Measurements from ENCODE around the gene LDLRAD4.

LDLRAD4 gene

GRCh38 chr18:13353084-13353823, 134.7 kb downstream of the LDLRAD4 start:
- H3K9me3 ChIP-seq (ENCODE audit: severe bottlenecking) = peaks cover 7% of the 10 kb centered on the region
- H3K27ac ChIP-seq = no peak overlapping the region
- no peak for DNase-seq
- H3K27me3 ChIP-seq (ENCODE audit: insufficient read depth, low read depth, severe bottlenecking) = no peaks in the 10 kb centered on the region
- no peaks in the 10 kb centered on the region for H3K36me3 ChIP-seq
- H3K4me3 ChIP-seq (ENCODE audit: low read depth, low read length) = no peak overlapping the region
- TF ChIP-seq CTCF (IDR thresholded peaks at IDR 0.05; ENCODE audit: low read depth, low read length) = no peak

GRCh38 chr18:13354402-13354801, 135.8 kb downstream of the LDLRAD4 start:
- no peak for DNase-seq

GRCh38 chr18:13356032-13356431, 137.5 kb downstream of the LDLRAD4 start:
- Histone ChIP-seq H3K36me3 (no peaks in the 10 kb centered on the region), H3K9me3 (ENCODE audit: severe bottlenecking) (peaks cover 2% of the 10 kb centered on the region), H3K4me3 (ENCODE audit: low read depth, low read length) (no peak overlapping the region), H3K27me3 (ENCODE audit: insufficient read depth, low read depth, severe bottlenecking) (no peaks in the 10 kb centered on the region), H3K27ac (no peak overlapping the region)
- no peak for TF ChIP-seq CTCF (IDR thresholded peaks at IDR 0.05; ENCODE audit: low read depth, low read length)
- DNase-seq = no peak

More at GRCh38 chr18:13354402-13354801, 135.8 kb downstream of the LDLRAD4 start:
- H3K9me3 ChIP-seq (ENCODE audit: severe bottlenecking) = peaks cover 5% of the 10 kb centered on the region
- no peaks in the 10 kb centered on the region for H3K27me3 ChIP-seq (ENCODE audit: insufficient read depth, low read depth, severe bottlenecking)
- H3K4me3 ChIP-seq (ENCODE audit: low read depth, low read length) = no peak overlapping the region
- TF ChIP-seq CTCF (IDR thresholded peaks at IDR 0.05; ENCODE audit: low read depth, low read length) = no peak
- no peaks in the 10 kb centered on the region for H3K36me3 ChIP-seq
- no peak overlapping the region for H3K27ac ChIP-seq

GRCh38 chr18:13357289-13357688, 138.7 kb downstream of the LDLRAD4 start:
- no peaks in the 10 kb centered on the region for H3K36me3 ChIP-seq
- H3K27ac ChIP-seq = no peak overlapping the region
- no peak for TF ChIP-seq CTCF (IDR thresholded peaks at IDR 0.05; ENCODE audit: low read depth, low read length)
- no peak for DNase-seq
- no peak overlapping the region for H3K4me3 ChIP-seq (ENCODE audit: low read depth, low read length)
- no peaks in the 10 kb centered on the region for H3K27me3 ChIP-seq (ENCODE audit: insufficient read depth, low read depth, severe bottlenecking)
- H3K9me3 ChIP-seq (ENCODE audit: severe bottlenecking) = peaks cover under 1% of the 10 kb centered on the region

GRCh38 chr18:13359210-13359609, 140.7 kb downstream of the LDLRAD4 start:
- Histone ChIP-seq H3K4me3 (ENCODE audit: low read depth, low read length) (no peak overlapping the region), H3K36me3 (no peaks in the 10 kb centered on the region), H3K27me3 (ENCODE audit: insufficient read depth, low read depth, severe bottlenecking) (no peaks in the 10 kb centered on the region), H3K9me3 (ENCODE audit: severe bottlenecking) (no peaks in the 10 kb centered on the region), H3K27ac (no peak overlapping the region)
- TF ChIP-seq CTCF (IDR thresholded peaks at IDR 0.05; ENCODE audit: low read depth, low read length) = no peak
- DNase-seq = no peak

GRCh38 chr18:13361431-13361830, 142.9 kb downstream of the LDLRAD4 start:
- Histone ChIP-seq H3K9me3 (ENCODE audit: severe bottlenecking) (no peaks in the 10 kb centered on the region), H3K27me3 (ENCODE audit: insufficient read depth, low read depth, severe bottlenecking) (no peaks in the 10 kb centered on the region), H3K36me3 (no peaks in the 10 kb centered on the region), H3K27ac (no peak overlapping the region), H3K4me3 (ENCODE audit: low read depth, low read length) (no peak overlapping the region)
- no peak for DNase-seq
- no peak for TF ChIP-seq CTCF (IDR thresholded peaks at IDR 0.05; ENCODE audit: low read depth, low read length)

Measured in WERI-Rb-1 (cell line).